Measurements from ENCODE around the gene RFPL4A.
"Not testable (repeated sequence)": the region's sequence is repeated elsewhere in the genome, so short reads cannot be mapped to it uniquely, and the experiment has no call there.

Gene RFPL4A

GRCh38 chr19:55758797-55759196 is at the start of gene RFPL4A:
RFPL4A (plus strand) TSS chr19:55759097; CDS start chr19:55761801, 2,704 bp downstream.
- DNase-seq (ENCODE audit: low read depth), result not testable (repeated sequence)

- no peak for DNase-seq (ENCODE audit: low read depth)
Measured at GRCh38 chr19:55711719-55712118, 47.2 kb upstream of the RFPL4A start.

DNA sequence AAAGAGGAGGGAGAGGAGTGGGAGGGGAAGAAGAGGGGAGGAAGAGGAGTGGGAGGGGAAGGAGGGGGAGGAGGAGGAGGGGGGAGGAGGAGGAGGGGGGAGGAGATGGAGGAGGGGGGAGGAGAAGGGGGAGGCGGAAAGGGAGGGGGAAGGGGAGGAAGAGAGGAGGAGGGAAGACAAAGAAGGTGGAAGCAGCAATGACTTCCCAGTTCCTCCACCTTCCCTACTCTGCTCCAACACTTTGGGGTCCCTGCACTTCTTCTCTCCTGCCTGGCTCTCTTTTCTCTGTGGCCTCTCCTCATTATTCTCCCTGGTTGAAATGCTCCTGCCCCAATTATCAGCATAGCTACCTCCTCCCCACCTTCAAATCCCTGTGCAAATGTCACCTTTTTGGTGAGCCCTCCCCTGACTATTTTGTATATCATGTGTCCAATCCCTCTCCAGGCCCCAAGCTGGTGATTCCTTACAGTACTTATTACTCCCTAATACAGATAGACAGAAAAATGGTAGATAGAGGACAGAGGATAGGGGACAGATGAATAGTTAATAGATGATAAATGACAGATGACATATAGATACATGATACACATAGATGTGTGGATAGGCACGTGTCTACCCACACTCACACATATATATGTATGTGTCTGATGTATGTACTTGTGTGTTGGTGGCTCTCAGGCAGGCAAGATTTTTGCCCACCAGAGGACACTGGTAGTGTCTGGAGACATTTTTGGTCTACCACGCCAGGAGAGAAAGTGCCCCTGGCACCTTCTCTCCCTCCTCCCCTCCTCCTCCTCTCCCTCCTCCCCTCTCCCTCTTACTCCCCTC is 45.9 kb upstream of the RFPL4A start:
- DNase-seq (ENCODE audit: low read depth), result no peak

GRCh38 chr19:55716531-55716930 is 42.4 kb upstream of the RFPL4A start:
- DNase-seq (ENCODE audit: low read depth), result no peak

DNA sequence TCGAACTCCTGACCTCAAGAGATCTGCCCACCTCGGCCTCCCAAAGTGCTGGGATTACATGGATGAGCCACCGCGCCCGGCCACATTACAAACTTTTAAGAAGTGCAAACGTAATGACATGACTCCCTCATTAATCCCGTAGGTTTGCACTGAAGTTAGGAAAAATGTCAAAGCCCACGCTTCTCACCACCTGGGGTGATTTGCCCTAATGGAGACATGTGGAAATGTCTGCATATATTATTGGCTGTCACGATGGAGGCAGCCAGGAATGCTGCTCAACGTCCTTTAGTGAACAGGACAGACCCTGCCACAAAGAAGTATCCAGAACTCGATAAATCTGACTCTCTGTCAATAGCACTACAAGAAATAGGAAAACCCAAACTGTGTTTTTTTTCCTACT is 41.6 kb upstream of the RFPL4A start:
- no peak for DNase-seq (ENCODE audit: low read depth)

DNA sequence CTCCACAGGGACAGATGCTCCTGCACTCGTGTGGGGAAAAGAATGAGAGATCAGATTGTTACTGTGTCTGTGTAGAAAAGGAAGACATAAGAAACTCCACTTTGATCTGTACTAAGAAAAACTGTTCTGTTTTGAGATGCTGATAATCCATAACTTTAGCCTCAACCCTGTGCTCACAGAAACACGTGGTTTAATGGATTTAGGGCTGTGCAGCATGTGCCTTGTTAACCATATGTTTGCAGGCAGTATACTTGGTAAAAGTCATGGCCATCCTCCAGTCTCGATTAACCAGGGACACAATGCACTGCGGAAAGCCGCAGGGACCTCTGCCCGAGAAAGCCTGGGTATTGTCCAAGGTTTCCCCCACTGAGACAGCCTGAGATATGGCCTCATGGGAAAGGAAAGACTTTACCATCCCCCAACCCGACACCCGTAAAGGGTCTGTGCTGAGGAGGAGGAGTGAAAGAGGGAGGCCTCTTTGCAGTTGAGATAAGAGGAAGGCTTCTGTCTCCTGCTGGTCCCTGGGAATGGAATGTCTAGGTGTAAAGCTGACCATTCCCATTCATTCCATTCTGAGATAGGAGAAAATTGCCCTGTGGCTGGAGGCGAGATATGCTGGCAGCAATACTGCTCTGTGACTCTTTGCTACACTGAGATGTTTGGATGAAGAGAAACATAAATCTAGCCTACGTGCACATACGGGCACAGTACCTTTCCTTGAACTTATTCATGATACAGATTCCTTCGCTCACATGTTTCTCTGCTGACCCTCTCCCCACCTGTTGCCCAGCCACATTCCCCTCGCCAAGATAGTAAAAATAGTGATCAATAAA is 40.8 kb upstream of the RFPL4A start:
- not testable (repeated sequence) for DNase-seq (ENCODE audit: low read depth)

DNA sequence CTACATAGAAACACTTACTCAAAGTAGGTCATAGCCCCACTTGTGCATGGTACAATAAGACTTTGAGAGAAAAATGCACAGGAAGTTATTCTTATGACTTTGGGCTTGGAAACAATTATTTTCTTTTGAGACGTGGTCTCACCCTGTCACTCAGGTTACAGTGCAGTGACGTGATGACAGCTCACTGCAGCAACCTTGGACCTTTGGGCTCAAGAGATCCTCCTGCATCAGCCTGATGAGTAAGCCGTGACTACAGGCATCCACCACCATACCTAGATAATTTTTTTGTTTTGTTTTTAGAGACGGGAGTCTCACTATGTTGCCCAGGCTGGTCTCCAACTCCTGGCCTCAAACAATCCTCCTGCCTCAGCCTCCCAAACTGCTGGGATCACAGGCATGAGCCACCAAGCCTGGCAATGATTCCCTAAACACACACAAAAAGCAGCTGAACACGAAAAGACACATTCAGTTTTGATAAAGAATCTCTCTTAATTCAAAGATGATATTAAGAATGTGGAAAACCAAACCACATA is 38.6 kb upstream of the RFPL4A start:
- DNase-seq (ENCODE audit: low read depth), result no peak

DNA sequence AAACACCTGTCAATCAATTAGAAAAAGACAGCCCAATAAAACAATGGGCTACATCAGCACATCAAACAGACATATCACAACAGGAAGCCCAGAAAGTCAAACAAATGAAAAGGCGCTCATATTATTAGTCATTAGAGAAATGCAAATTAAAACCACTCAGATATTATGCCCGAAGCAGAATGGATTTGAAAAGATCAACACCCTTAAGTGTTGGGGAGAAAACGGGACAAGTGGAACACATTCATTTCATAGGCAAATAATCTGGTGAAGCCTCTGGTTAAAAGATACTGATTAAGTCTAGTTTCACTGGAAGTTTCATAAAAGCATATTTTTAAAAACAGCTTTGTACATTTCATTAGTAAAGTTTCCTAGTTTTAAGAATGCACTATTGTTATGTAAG is 38.1 kb upstream of the RFPL4A start:
- no peak for DNase-seq (ENCODE audit: low read depth)

DNA sequence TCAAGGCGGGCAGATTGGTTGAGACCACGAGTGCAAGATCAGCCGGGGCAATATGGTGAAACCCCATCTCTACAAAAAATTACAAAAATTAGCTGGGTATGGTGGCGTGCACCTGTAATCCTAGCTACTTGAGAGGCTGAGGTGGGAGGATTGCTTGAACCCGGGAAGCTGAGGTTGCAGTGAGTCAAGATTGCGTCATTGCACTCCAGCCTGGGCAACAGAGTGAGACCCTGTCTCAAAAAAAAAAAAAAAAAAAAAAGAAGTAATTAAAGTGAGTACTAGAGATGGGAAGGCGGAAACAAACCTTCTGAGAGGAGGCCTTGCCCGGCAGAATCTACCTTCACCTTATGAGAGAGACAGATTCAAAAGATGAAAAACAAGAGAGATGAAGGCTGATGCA is 35.4 kb upstream of the RFPL4A start:
- no peak for DNase-seq (ENCODE audit: low read depth)

GRCh38 chr19:55730378-55730777 is 28.5 kb upstream of the RFPL4A start:
- not testable (repeated sequence) for DNase-seq (ENCODE audit: low read depth)

DNA sequence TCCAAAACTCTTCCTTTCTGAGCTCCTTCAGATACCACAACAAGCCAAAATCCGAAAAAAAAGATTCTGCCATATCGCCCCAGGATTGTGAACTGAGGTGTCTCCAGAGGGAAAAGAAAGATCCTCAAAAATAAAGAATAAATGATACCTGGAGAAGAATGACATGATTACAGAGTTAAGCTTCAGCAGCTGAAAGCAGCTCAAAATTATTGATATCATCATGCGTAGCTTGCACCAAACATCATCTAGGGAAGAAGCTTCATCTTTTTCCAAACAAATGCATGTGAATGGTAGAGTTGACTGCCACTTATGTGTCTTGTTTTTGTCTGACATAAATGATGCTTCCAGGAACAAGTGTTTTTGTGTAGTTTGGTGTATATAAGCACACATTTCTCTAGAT is 20.6 kb upstream of the RFPL4A start, which contains the start of gene NLRP9:
TSS of gene NLRP9 (minus strand) at position 101 of the 400 bp plus-strand sequence. CDS start at position 73, 28 bp downstream.
- DNase-seq (ENCODE audit: low read depth), result no peak

DNA sequence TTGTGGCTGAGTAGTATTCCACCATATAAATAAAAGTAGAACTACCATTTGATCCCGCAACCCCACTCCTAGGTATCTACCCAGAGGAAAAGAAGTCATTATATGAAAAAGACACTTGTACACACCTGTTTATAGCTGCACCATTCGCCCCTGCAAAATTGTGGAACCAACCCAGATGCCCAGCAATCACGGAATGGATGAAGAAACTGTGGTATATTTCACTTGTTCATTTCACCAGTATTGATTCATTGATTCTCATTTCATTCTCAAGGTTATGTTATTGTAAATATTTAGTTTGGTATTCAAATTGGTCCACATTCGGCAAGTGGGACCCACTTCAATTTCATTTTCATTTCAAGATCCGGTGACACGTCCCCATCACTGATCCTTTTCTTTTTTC is 8.2 kb upstream of the RFPL4A start:
- DNase-seq (ENCODE audit: low read depth), result no peak

DNA sequence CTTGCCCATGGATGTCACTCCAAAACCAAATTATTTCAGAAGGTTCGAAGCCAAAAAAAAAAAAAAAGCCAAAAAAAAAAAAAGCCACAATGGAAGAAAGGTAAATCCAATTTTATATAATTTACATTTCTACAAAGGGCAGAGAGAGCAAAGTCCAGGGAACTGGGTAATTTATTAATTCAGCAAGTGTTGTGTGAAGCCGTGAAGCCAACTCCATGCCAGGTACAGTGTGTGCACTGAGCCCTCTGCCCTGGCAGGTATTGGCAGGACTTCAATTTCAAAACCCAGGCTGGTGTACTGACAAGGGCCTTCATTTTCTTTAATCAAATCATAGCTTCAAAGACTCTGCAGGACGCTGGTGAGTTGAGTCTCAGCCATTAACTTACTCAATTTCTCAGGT is 5.5 kb upstream of the RFPL4A start:
- no peak for DNase-seq (ENCODE audit: low read depth)

DNA sequence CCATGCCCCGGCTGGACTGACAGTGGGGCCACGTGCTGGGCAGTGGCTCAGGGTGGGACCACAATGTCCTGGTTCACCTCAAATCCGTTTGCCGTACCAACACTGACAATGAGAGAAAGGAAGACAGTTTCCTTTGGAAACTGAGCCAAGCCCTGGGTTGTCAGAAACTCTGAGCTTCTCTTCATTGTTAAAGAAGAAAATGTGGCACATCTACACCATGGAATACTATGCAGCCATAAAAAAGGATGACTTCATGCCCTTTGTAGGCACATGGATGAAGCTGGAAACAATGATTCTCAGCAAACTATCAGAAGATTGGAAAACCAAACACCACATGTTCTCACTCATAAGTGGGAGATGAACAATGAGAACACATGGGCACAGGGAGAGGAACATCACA is 2.1 kb upstream of the RFPL4A start:
- not testable (repeated sequence) for DNase-seq (ENCODE audit: low read depth)

GRCh38 chr19:55766466-55766865 is 7.6 kb downstream of the RFPL4A start:
- DNase-seq (ENCODE audit: low read depth), result no peak

DNA sequence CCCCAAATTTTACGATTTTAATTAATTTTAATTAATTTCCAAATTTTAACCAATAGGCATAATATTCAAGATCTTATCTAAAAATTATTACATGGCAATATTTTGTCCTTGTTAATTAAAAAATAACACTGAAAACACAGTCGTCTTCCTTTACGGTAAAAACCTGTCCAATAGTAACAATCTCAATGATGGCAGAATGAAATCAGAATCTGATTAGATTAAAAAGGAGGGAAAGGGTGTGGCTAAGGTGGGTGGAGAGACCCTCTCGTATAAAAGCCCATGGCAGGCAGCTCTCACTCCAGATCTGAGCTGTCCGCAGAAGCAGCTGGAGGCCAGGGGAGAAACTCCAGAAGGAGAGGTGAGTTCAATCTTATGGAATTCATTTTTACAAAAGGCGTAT is 9.9 kb downstream of the RFPL4A start, which contains the start of gene RFPL4AL1:
TSS of gene RFPL4AL1 (plus strand) at position 301 of the 400 bp plus-strand sequence. CDS start 2,687 bp downstream, outside the sequence.
- DNase-seq (ENCODE audit: low read depth), result not testable (repeated sequence)

DNA sequence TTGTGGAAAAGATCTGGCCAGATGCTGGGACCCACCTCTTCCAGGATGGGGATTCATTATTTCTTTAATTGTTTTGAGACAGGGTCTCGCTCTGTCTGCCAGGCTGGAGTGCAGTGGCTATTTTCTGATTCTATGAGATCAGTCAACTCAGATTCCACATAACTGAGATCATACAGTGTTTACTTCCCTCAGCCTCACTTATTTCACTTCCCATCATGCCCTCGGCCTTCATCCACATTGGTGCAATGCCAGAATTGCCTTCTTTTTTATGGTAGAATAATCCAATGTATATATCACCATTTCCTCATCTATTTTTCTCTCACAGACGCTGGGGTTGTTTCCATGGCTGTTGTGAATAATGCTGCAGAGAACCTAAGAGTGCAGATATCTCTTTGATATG is 10.7 kb downstream of the RFPL4A start:
- DNase-seq (ENCODE audit: low read depth), result not testable (repeated sequence)

GRCh38 chr19:55777528-55777927 is 18.6 kb downstream of the RFPL4A start:
- no peak for DNase-seq (ENCODE audit: low read depth)

GRCh38 chr19:55778331-55778730 is 19.4 kb downstream of the RFPL4A start:
- no peak for DNase-seq (ENCODE audit: low read depth)

GRCh38 chr19:55781112-55781511 is 22.2 kb downstream of the RFPL4A start:
- no peak for DNase-seq (ENCODE audit: low read depth)

DNA sequence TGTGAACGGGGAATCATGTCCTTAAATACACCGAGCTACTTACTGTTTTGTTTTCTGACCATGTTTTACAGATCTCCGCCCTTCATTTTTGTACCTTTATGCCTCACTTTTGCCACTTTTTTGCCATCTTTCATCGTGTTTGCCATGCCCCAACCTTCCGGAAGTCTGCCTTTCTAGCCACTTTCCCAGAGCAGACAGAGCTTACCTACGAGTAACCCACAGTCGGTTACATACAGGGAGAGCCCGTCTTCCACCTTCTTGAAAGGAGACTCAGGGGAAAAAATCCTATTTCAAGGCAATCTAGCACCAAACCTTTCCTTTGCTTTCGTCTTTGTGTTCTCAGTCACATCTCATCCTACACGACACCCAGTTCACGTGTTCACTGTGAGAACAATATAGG is 36.1 kb downstream of the RFPL4A start:
- DNase-seq (ENCODE audit: low read depth), result no peak

DNA sequence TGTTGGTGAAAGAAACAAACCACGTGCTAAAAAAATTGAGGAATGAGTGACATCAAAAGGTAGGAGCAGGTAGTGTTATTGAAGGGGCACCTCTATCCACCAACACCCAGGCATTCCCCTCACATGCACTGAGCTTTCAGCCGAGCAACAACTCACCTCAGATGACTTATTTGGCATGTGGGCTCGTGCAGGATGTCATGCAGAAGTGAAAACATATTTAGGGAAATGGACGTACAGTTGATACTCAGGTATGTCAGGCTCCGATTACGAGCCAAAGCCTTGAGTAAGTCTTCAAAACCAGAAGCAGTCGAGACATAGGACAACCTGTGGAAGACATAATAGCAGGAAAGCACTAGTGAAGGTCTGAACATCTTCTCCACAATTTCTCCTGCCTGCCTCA is 42.5 kb downstream of the RFPL4A start:
- no peak for DNase-seq (ENCODE audit: low read depth)

GRCh38 chr19:55802281-55802680 is 43.4 kb downstream of the RFPL4A start:
- no peak for DNase-seq (ENCODE audit: low read depth)

Measured in HS-27A (cell line).